ENCODE results near the gene APOH. TPM values are rescaled to one million over a fixed set of nuclear protein-coding genes. Genes with fewer than 3 reads are reported as not detected.
A peak's percentile ranks its signal among the peaks of the same experiment; 100 is the strongest.

APOH gene
- total and polyA plus RNA-seq, 2 of the 13 experiments (the other 11 are each of a cell fraction or from before 2014, with no cell fraction given): 4,846 to 5,748 TPM

DNA sequence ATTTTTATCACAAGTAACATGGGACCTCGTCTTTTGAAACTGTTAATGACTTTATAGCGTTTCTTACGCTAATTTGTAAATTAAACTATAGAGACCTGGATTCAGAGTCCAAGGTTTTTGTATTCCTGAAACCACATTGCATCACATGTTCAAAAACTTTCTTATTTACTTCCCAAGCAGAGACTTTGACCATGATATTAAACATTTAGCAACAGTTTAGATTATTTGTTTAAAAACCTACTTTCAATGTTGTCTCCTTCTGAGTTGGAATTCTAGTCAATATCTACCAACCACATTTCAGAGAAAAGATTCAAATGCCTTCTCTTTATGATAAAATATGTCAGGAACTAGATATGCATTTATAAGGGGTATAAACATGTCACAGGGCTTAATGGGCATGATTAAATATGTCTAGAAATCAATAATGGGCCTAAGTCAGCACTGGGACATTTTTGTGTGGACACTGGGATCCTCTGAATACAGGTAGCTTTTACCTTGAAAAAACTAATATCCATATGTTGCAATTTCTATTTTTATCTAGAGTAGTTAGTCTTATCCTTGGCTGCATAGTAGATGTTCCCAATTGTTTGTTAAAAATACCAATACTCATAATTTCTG is 6.3 kb upstream of the APOH start (continued):
- TF ChIP-seq ZBTB20 (CRISPR knock-in tag; IDR thresholded peaks at IDR 0.05; ENCODE audit: borderline replicate concordance, low read depth): peak; percentile 63; the same call in 1 of the 2 replicates
- peak; percentile 96 to 99 for TF ChIP-seq EP300 (IDR thresholded peaks at IDR 0.05; ENCODE audit: low read depth in 2 of 2, low read length in 2 of 2)
- peak; percentile 87 for TF ChIP-seq EP300 (CRISPR knock-in tag; IDR thresholded peaks at IDR 0.05; ENCODE audit: borderline replicate concordance)
- TF ChIP-seq RXRA (CRISPR knock-in tag; IDR thresholded peaks at IDR 0.05): no peak
- no peak for TF ChIP-seq ZNF280D (CRISPR knock-in tag; IDR thresholded peaks at IDR 0.05)
- TF ChIP-seq, protein P1, sequence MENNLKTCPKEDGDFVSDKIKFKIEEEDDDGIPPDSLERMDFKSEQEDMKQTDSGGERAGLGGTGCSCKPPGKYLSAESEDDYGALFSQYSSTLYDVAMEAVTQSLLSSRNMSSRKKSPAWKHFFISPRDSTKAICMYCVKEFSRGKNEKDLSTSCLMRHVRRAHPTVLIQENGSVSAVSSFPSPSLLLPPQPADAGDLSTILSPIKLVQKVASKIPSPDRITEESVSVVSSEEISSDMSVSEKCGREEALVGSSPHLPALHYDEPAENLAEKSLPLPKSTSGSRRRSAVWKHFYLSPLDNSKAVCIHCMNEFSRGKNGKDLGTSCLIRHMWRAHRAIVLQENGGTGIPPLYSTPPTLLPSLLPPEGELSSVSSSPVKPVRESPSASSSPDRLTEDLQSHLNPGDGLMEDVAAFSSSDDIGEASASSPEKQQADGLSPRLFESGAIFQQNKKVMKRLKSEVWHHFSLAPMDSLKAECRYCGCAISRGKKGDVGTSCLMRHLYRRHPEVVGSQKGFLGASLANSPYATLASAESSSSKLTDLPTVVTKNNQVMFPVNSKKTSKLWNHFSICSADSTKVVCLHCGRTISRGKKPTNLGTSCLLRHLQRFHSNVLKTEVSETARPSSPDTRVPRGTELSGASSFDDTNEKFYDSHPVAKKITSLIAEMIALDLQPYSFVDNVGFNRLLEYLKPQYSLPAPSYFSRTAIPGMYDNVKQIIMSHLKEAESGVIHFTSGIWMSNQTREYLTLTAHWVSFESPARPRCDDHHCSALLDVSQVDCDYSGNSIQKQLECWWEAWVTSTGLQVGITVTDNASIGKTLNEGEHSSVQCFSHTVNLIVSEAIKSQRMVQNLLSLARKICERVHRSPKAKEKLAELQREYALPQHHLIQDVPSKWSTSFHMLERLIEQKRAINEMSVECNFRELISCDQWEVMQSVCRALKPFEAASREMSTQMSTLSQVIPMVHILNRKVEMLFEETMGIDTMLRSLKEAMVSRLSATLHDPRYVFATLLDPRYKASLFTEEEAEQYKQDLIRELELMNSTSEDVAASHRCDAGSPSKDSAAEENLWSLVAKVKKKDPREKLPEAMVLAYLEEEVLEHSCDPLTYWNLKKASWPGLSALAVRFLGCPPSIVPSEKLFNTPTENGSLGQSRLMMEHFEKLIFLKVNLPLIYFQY (CRISPR knock-in tag; IDR thresholded peaks at IDR 0.05; ENCODE audit: borderline replicate concordance): no peak
- TF ChIP-seq KLF13 (CRISPR knock-in tag; IDR thresholded peaks at IDR 0.05): no peak
- TF ChIP-seq KLF11 (CRISPR knock-in tag; IDR thresholded peaks at IDR 0.05): no peak
- no peak for TF ChIP-seq ZNF549 (CRISPR knock-in tag; IDR thresholded peaks at IDR 0.05)
- no peak for TF ChIP-seq DNMT3B (CRISPR knock-in tag; conservative IDR thresholded peaks at IDR 0.05)
- TF ChIP-seq SP1 (IDR thresholded peaks at IDR 0.05): no peak
- TF ChIP-seq SP1 (CRISPR knock-in tag; IDR thresholded peaks at IDR 0.05): no peak
- no peak for TF ChIP-seq MTF2 (CRISPR knock-in tag; IDR thresholded peaks at IDR 0.05; ENCODE audit: borderline replicate concordance)
- TF ChIP-seq, protein P2, sequence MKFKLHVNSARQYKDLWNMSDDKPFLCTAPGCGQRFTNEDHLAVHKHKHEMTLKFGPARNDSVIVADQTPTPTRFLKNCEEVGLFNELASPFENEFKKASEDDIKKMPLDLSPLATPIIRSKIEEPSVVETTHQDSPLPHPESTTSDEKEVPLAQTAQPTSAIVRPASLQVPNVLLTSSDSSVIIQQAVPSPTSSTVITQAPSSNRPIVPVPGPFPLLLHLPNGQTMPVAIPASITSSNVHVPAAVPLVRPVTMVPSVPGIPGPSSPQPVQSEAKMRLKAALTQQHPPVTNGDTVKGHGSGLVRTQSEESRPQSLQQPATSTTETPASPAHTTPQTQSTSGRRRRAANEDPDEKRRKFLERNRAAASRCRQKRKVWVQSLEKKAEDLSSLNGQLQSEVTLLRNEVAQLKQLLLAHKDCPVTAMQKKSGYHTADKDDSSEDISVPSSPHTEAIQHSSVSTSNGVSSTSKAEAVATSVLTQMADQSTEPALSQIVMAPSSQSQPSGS (CRISPR knock-in tag; IDR thresholded peaks at IDR 0.05): peak; percentile 88
- peak; percentile 90 for TF ChIP-seq ZNF503 (CRISPR knock-in tag; IDR thresholded peaks at IDR 0.05)
- no peak for TF ChIP-seq ZNF598 (CRISPR knock-in tag; IDR thresholded peaks at IDR 0.05; ENCODE audit: borderline replicate concordance)
- TF ChIP-seq TMF1 (CRISPR knock-in tag; IDR thresholded peaks at IDR 0.05; ENCODE audit: low read depth): no peak
- TF ChIP-seq ATM (IDR thresholded peaks at IDR 0.05; ENCODE audit: borderline replicate concordance): no peak
- no peak for TF ChIP-seq GABPB1 (CRISPR knock-in tag; IDR thresholded peaks at IDR 0.05)
- TF ChIP-seq HCFC1 (IDR thresholded peaks at IDR 0.05; ENCODE audit: low read depth, low read length): no peak

All from HepG2 (cell line).